ENCODE results near the gene KPNA1. TPM values are rescaled to one million over a fixed set of nuclear protein-coding genes. Genes with fewer than 3 reads are reported as not detected.

Gene KPNA1
- total and polyA plus RNA-seq, 2 of the 13 experiments (the other 11 are each of a cell fraction or from before 2014, with no cell fraction given) = 15.4 to 30.0 TPM

GRCh38 chr3:122548619-122549018 lies 33.9 kb upstream of the KPNA1 start (continued):
- TF ChIP-seq TCF12 (IDR thresholded peaks at IDR 0.05) (no peak), TCF12 (CRISPR knock-in tag; IDR thresholded peaks at IDR 0.05) (no peak), RBM39 (IDR thresholded peaks at IDR 0.05; ENCODE audit: low read depth, low read length, poor library complexity, severe bottlenecking) (no peak), ZNF446 (CRISPR knock-in tag; IDR thresholded peaks at IDR 0.05) (no peak), TEAD3 (CRISPR knock-in tag; optimal IDR thresholded peaks at IDR 0.05; ENCODE audit: borderline replicate concordance) (no peak), PHF5A (CRISPR knock-in tag; IDR thresholded peaks at IDR 0.05; ENCODE audit: low read depth, unreplicated experiment) (no peak), SIX1 (CRISPR knock-in tag; IDR thresholded peaks at IDR 0.05; ENCODE audit: borderline replicate concordance) (no peak)

GRCh38 chr3:122548076-122548475 lies 33.3 kb upstream of the KPNA1 start:
- in situ Hi-C loops (cut with HindIII; ENCODE audit: extremely low pct_ligation_motif_present, low pct_unique_long_range_greater_than_20kb) = no loop called here

More at GRCh38 chr3:122548076-122548475, 33.3 kb upstream of the KPNA1 start:
- Histone ChIP-seq H2AFZ (ENCODE audit: low read length) (no peak overlapping the region), H3K36me3 (replicated peaks in 1 of 2; ENCODE audit: control insufficient read depth in 1 of 2, insufficient read depth in 2 of 2, low read length in 2 of 2) (no peaks in the 10 kb centered on the region), H3K79me2 (ENCODE audit: insufficient read depth, low read length) (no peaks in the 10 kb centered on the region), H3K27me3 (ENCODE audit: control insufficient read depth in 1 of 2, insufficient read depth in 2 of 2, low read length in 2 of 2) (no peaks in the 10 kb centered on the region), H3K4me3 (replicated peaks in 1 of 3; ENCODE audit: insufficient read depth in 1 of 3, low read depth in 2 of 3, low read length in 3 of 3) (no peak overlapping the region), H4K20me1 (ENCODE audit: insufficient read depth, low read length) (no peaks in the 10 kb centered on the region), H3K9me3 (ENCODE audit: low read length) (no peaks in the 10 kb centered on the region), H3K4me1 (ENCODE audit: insufficient read depth, low read length) (no peaks in the 10 kb centered on the region), H3K9ac (ENCODE audit: insufficient read depth, low read depth, low read length) (no peak overlapping the region), H3K4me2 (ENCODE audit: low read depth, low read length) (no peak overlapping the region), H3K27ac (ENCODE audit: extremely low read length, insufficient read depth, low read length) (no peak overlapping the region)
- ATAC-seq (no peak), DNase-seq (ENCODE audit: low spot score) (no peak), FAIRE-seq (no peak)
- TF ChIP-seq, protein P1, sequence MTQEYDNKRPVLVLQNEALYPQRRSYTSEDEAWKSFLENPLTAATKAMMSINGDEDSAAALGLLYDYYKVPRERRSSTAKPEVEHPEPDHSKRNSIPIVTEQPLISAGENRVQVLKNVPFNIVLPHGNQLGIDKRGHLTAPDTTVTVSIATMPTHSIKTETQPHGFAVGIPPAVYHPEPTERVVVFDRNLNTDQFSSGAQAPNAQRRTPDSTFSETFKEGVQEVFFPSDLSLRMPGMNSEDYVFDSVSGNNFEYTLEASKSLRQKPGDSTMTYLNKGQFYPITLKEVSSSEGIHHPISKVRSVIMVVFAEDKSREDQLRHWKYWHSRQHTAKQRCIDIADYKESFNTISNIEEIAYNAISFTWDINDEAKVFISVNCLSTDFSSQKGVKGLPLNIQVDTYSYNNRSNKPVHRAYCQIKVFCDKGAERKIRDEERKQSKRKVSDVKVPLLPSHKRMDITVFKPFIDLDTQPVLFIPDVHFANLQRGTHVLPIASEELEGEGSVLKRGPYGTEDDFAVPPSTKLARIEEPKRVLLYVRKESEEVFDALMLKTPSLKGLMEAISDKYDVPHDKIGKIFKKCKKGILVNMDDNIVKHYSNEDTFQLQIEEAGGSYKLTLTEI (CRISPR knock-in tag; conservative IDR thresholded peaks at IDR 0.05) = no peak
- TF ChIP-seq IRF2 (CRISPR knock-in tag; IDR thresholded peaks at IDR 0.05) = no peak
- TF ChIP-seq ARID2 (CRISPR knock-in tag; IDR thresholded peaks at IDR 0.05; ENCODE audit: borderline replicate concordance) = no peak
- TF ChIP-seq MTA1 (CRISPR knock-in tag; IDR thresholded peaks at IDR 0.05; ENCODE audit: borderline replicate concordance) = no peak
- TF ChIP-seq ZNF205 (CRISPR knock-in tag; IDR thresholded peaks at IDR 0.05) = no peak
- TF ChIP-seq ZNF678 (CRISPR knock-in tag; IDR thresholded peaks at IDR 0.05) = no peak
- TF ChIP-seq ZBTB42 (CRISPR knock-in tag; IDR thresholded peaks at IDR 0.05) = no peak
- no peak for TF ChIP-seq ZNF614 (CRISPR knock-in tag; IDR thresholded peaks at IDR 0.05; ENCODE audit: borderline replicate concordance)
- no peak for TF ChIP-seq ZNF883 (CRISPR knock-in tag; IDR thresholded peaks at IDR 0.05; ENCODE audit: not compliant biosample characterization)
- TF ChIP-seq PAWR (CRISPR knock-in tag; IDR thresholded peaks at IDR 0.05; ENCODE audit: borderline replicate concordance) = no peak
- intact Hi-C loops (cut with micrococcal nuclease; ENCODE audit: unreplicated experiment) = no loop called here
- BruUV-seq (replicated peaks) = no TSS peak
- 73% methylated on average over 3 of the region's 3 CpGs for WGBS (ENCODE audit: low lambda C conversion rate)
- ChIA-PET CTCF (ENCODE audit: low intra/inter-chr PET ratio, low total read pairs) (no interaction called here), POLR2A (no interaction called here)

All from HepG2 (cell line).